GM18909 (cell line): ENCODE measurements around the gene CEP41.

Source experiments
- ATAC-seq: cut with Tn5 transposase; IDR thresholded peaks from one replicate; pipeline ENCODE4 v1.9.1; 2021; ENCODE audit warnings: mild to moderate bottlenecking; ENCODE audit not compliant: unreplicated experiment, poor library complexity

CEP41 gene

GRCh38 chr7:130440527-130441365, at the start of gene CEP41:
Gene CEP41, minus strand, starts transcription at chr7:130441016. Its CDS starts 50 bp downstream, at chr7:130440966.
- ATAC-seq = peak; percentile 99

GRCh38 chr7:130490311-130490791, 49.5 kb upstream of the CEP41 start:
- ATAC-seq = no peak

GRCh38 chr7:130489140-130489983, 48.5 kb upstream of the CEP41 start:
- ATAC-seq = no peak

- no peak for ATAC-seq
Observed at GRCh38 chr7:130488392-130489139, 47.8 kb upstream of the CEP41 start.

- ATAC-seq = no peak
Observed at GRCh38 chr7:130486954-130487436, 46.2 kb upstream of the CEP41 start.

GRCh38 chr7:130486114-130486953, 45.5 kb upstream of the CEP41 start:
- no peak for ATAC-seq

GRCh38 chr7:130485734-130486113, 44.9 kb upstream of the CEP41 start:
- no peak for ATAC-seq

GRCh38 chr7:130483031-130483430, 42.2 kb upstream of the CEP41 start:
- no peak for ATAC-seq

GRCh38 chr7:130481898-130482297, 41.1 kb upstream of the CEP41 start:
- ATAC-seq = no peak

GRCh38 chr7:130479716-130480400, 39.0 kb upstream of the CEP41 start:
- ATAC-seq = no peak

GRCh38 chr7:130478991-130479390, 38.2 kb upstream of the CEP41 start:
- no peak for ATAC-seq

GRCh38 chr7:130476297-130477150, 35.7 kb upstream of the CEP41 start:
- ATAC-seq = peak; percentile 59

GRCh38 chr7:130475776-130476175, 35.0 kb upstream of the CEP41 start:
- no peak for ATAC-seq

GRCh38 chr7:130473876-130474275, 33.1 kb upstream of the CEP41 start:
- no peak for ATAC-seq

- no peak for ATAC-seq
Observed at GRCh38 chr7:130473289-130473688, 32.5 kb upstream of the CEP41 start.

- no peak for ATAC-seq
Observed at GRCh38 chr7:130471974-130472373, 31.2 kb upstream of the CEP41 start.

- ATAC-seq = no peak
Observed at GRCh38 chr7:130468612-130469011, 27.8 kb upstream of the CEP41 start.
